GM23248 (cell line): Measurements from ENCODE around the gene SMYD3. TPM values are rescaled to one million over a fixed set of nuclear protein-coding genes. Genes with fewer than 3 reads are reported as not detected.

Source experiments
- DNase-seq: peaks from one replicate; pipeline ENCODE4 v3.0.0-alpha.2; 2015
- H2AFZ ChIP-seq: fragments of 200-600 bp; sonication (generic); 2 replicates; pipeline ENCODE4 v1.6.1; 2016; ENCODE audit warnings: antibody characterized with exemption
- H3F3A ChIP-seq: fragments of 200-600 bp; sonication (generic); 2 replicates; pipeline ENCODE4 v1.6.1; 2016; ENCODE audit warnings: mild to moderate bottlenecking, antibody characterized with exemption, mixed run types; ENCODE audit not compliant: insufficient read depth
- H3K27ac ChIP-seq: fragments of 200-600 bp; sonication (generic); 2 replicates; pipeline ENCODE4 v1.5.1; 2016; ENCODE audit warnings: mild to moderate bottlenecking
- H3K27me3 ChIP-seq: fragments of 200-600 bp; sonication (generic); replicated peaks from 2 replicates; pipeline ENCODE4 v1.6.1; 2016; ENCODE audit warnings: mild to moderate bottlenecking; ENCODE audit not compliant: insufficient read depth
- H3K36me3 ChIP-seq: fragments of 200-600 bp; sonication (generic); 2 replicates; pipeline ENCODE4 v1.6.1; 2016; ENCODE audit warnings: low read depth, mild to moderate bottlenecking
- H3K4me1 ChIP-seq: fragments of 200-600 bp; sonication (generic); 2 replicates; pipeline ENCODE4 v1.6.1; 2016; ENCODE audit warnings: mild to moderate bottlenecking; ENCODE audit not compliant: insufficient read depth
- H3K4me2 ChIP-seq: fragments of 200-600 bp; sonication (generic); one replicate; pipeline ENCODE4 v1.6.1; 2016; ENCODE audit warnings: mild to moderate bottlenecking; ENCODE audit not compliant: unreplicated experiment
- H3K4me3 ChIP-seq: fragments of 200-600 bp; sonication (generic); 2 replicates; pipeline ENCODE4 v1.5.1; 2016; ENCODE audit warnings: mild to moderate bottlenecking
- H3K79me2 ChIP-seq: fragments of 200-600 bp; sonication (generic); 2 replicates; pipeline ENCODE4 v1.6.1; 2016; ENCODE audit warnings: mild to moderate bottlenecking; ENCODE audit not compliant: insufficient read depth
- H3K9ac ChIP-seq: fragments of 200-600 bp; sonication (generic); 2 replicates; pipeline ENCODE4 v1.6.1; 2016; ENCODE audit warnings: mild to moderate bottlenecking
- H3K9me2 ChIP-seq: fragments of 200-600 bp; sonication (generic); 2 replicates; pipeline ENCODE4 v1.6.1; 2016; ENCODE audit warnings: mixed run types, mild to moderate bottlenecking, moderate library complexity; ENCODE audit not compliant: insufficient read depth
- H3K9me3 ChIP-seq: fragments of 200-600 bp; sonication (generic); one replicate; pipeline ENCODE4 v1.6.1; 2017; ENCODE audit warnings: low read depth
- H4K20me1 ChIP-seq: fragments of 200-600 bp; sonication (generic); 2 replicates; pipeline ENCODE4 v1.6.0; 2016; ENCODE audit not compliant: insufficient read depth
- EZH2 ChIP-seq: fragments of 200-600 bp; sonication (generic); IDR thresholded peaks from 2 replicates; pipeline ENCODE4 v1.6.1; 2018; ENCODE audit warnings: antibody characterized with exemption, mild to moderate bottlenecking; ENCODE audit not compliant: insufficient read depth, poor library complexity, severe bottlenecking
- EZH2phosphoT487 ChIP-seq: fragments of 200-600 bp; sonication (generic); IDR thresholded peaks from 2 replicates; pipeline ENCODE4 v1.6.1; 2018; ENCODE audit warnings: antibody characterized with exemption, moderate library complexity, mild to moderate bottlenecking, low read depth; ENCODE audit not compliant: insufficient read depth
- WGBS, 2 experiments: methylation state at CpG; one replicate each; pipeline ENCODE4 v1.1.6; 2015 to 2017; ENCODE audit warnings: low lambda C conversion rate in 2 of 2, low coverage in 1 of 2; ENCODE audit errors: missing lambda C conversion rate in 2 of 2; 5-methylcytosine and 5-hydroxymethylcytosine counted together
- in situ Hi-C: fragments of 300-500 bp; cut with MboI; formaldehyde crosslinking; loops from 2 replicates; pipeline ENCODE4 v1.15.0; 2020
- polyA plus RNA-seq: library from polyadenylated mRNA; unstranded; fragments of >200 nt; fragmentation: Nextera tagmentation; extraction: Ambion mirVana; gene quantifications from 2 replicates; pipeline ENCODE4 v1.2.1, GENCODE V29; 2016
- total RNA-seq: library from RNA; depleted of rRNA; stranded (reverse); fragments of >200 nt; shearing (Covaris generic); gene quantifications from 2 replicates; pipeline ENCODE4 v1.2.3, GENCODE V29; 2014

The SMYD3 gene
- total and polyA plus RNA-seq, 2 experiments from 2014 or later, result 32.1 to 44.8 TPM

- no peaks in the 10 kb centered on the region for H3F3A ChIP-seq
- H3K27me3 ChIP-seq, result no peaks in the 10 kb centered on the region
- no peak overlapping the region for H3K9ac ChIP-seq
- DNase-seq, result no peak
- no peaks in the 10 kb centered on the region for H4K20me1 ChIP-seq
- in situ Hi-C loops, result no loop called here
- TF ChIP-seq EZH2phosphoT487 (no peak), EZH2 (no peak)
- no peak overlapping the region for H2AFZ ChIP-seq
- WGBS, 2 experiments, result 97 to 98% methylated on average over 4 of the region's 4 CpGs
- H3K9me3 ChIP-seq, result no peaks in the 10 kb centered on the region
- no peak overlapping the region for H3K27ac ChIP-seq
- no peaks in the 10 kb centered on the region for H3K9me2 ChIP-seq
- H3K4me1 ChIP-seq, result peaks cover 17% of the 10 kb centered on the region
- H3K36me3 ChIP-seq, result no peaks in the 10 kb centered on the region
- H3K4me2 ChIP-seq, result no peak overlapping the region
- H3K79me2 ChIP-seq, result no peaks in the 10 kb centered on the region
- no peak overlapping the region for H3K4me3 ChIP-seq
Measured at GRCh38 chr1:246160374-246160773, 346.7 kb downstream of the SMYD3 start.

- no peaks in the 10 kb centered on the region for H4K20me1 ChIP-seq
- 96% methylated on average over 9 of the region's 9 CpGs for WGBS, 2 experiments
- in situ Hi-C loops, result no loop called here
Measured at GRCh38 chr1:246159279-246160227, 347.5 kb downstream of the SMYD3 start.

GRCh38 chr1:246158131-246158530, 348.9 kb downstream of the SMYD3 start:
- no peak for DNase-seq
- Histone ChIP-seq H3K4me2 (no peak overlapping the region), H3K27ac (no peak overlapping the region), H3K4me3 (no peak overlapping the region), H3K9ac (no peak overlapping the region), H3K9me2 (no peaks in the 10 kb centered on the region), H4K20me1 (no peaks in the 10 kb centered on the region), H3K27me3 (no peaks in the 10 kb centered on the region), H2AFZ (no peak overlapping the region), H3K36me3 (no peaks in the 10 kb centered on the region), H3K9me3 (no peaks in the 10 kb centered on the region), H3K79me2 (no peaks in the 10 kb centered on the region), H3F3A (no peaks in the 10 kb centered on the region), H3K4me1 (peaks cover 17% of the 10 kb centered on the region)
- in situ Hi-C loops, result no loop called here
- 75 to 78% methylated on average over 2 of the region's 2 CpGs for WGBS, 2 experiments
- TF ChIP-seq EZH2 (no peak), EZH2phosphoT487 (no peak)

More at GRCh38 chr1:246159279-246160227, 347.5 kb downstream of the SMYD3 start:
- Histone ChIP-seq H2AFZ (no peak overlapping the region), H3K9ac (no peak overlapping the region), H3K27me3 (no peaks in the 10 kb centered on the region), H3K27ac (no peak overlapping the region), H3K79me2 (no peaks in the 10 kb centered on the region), H3K9me2 (no peaks in the 10 kb centered on the region), H3K9me3 (no peaks in the 10 kb centered on the region), H3K4me2 (no peak overlapping the region), H3K36me3 (no peaks in the 10 kb centered on the region), H3K4me3 (no peak overlapping the region), H3K4me1 (peaks cover 17% of the 10 kb centered on the region), H3F3A (no peaks in the 10 kb centered on the region)
- no peak for TF ChIP-seq EZH2
- no peak for TF ChIP-seq EZH2phosphoT487
- no peak for DNase-seq

GRCh38 chr1:246157516-246157915, 349.6 kb downstream of the SMYD3 start:
- Histone ChIP-seq H3K27me3 (no peaks in the 10 kb centered on the region), H3K79me2 (no peaks in the 10 kb centered on the region)

More at GRCh38 chr1:246157516-246157915, 349.6 kb downstream of the SMYD3 start:
- Histone ChIP-seq H3K9me2 (no peaks in the 10 kb centered on the region), H3F3A (no peaks in the 10 kb centered on the region), H3K36me3 (no peaks in the 10 kb centered on the region), H3K9ac (no peak overlapping the region), H3K4me2 (no peak overlapping the region), H3K4me3 (no peak overlapping the region), H3K4me1 (peaks cover 17% of the 10 kb centered on the region), H3K27ac (no peak overlapping the region), H2AFZ (no peak overlapping the region), H3K9me3 (no peaks in the 10 kb centered on the region), H4K20me1 (no peaks in the 10 kb centered on the region)
- TF ChIP-seq EZH2phosphoT487, result no peak
- TF ChIP-seq EZH2, result no peak
- in situ Hi-C loops, result no loop called here
- no peak for DNase-seq
- 48 to 52% methylated on average over 2 of the region's 2 CpGs for WGBS, 2 experiments
